Heart right ventricle (tissue), 16 donors: ENCODE results near the gene ARMH1. TPM values are rescaled to one million over a fixed set of nuclear protein-coding genes. Genes with fewer than 3 reads are reported as not detected.
A peak's percentile ranks its signal among the peaks of the same experiment; 100 is the strongest.

ENCODE experiments used
- ATAC-seq, 8 donors: fragments of 200-7000 bp; cut with Tn5 transposase; one replicate each; pipeline ENCODE4 v1.9.1; 2020; ENCODE audit warnings: mild to moderate bottlenecking in 8 of 8, moderate library complexity in 8 of 8, moderate number of reproducible peaks in 1 of 8
- DNase-seq, 2 donors: peaks; one replicate each; pipeline ENCODE4 v3.0.0-alpha.2; 2020
- H3K27ac ChIP-seq, 10 donors: fragments of 200-600 bp; sonication (generic) in 2 of 10; one replicate each; pipeline versions ENCODE4 v1.5.0 to v1.8.0; 2020 to 2022; ENCODE audit warnings: mild to moderate bottlenecking in 3 of 10
- H3K27me3 ChIP-seq, 7 donors: fragments of 200-600 bp; one replicate each; pipeline ENCODE4 v1.8.0; 2021 to 2022; ENCODE audit warnings: mild to moderate bottlenecking in 2 of 7
- H3K36me3 ChIP-seq, 9 donors: fragments of 200-600 bp; sonication (generic) in 1 of 9; one replicate each; pipeline versions ENCODE4 v1.5.0 to v1.8.0; 2020 to 2022; ENCODE audit warnings: mild to moderate bottlenecking in 2 of 9
- H3K4me1 ChIP-seq, 9 donors: fragments of 200-600 bp; sonication (generic) in 1 of 9; one replicate each; pipeline versions ENCODE4 v1.5.0 to v1.8.0; 2020 to 2022; ENCODE audit warnings: mild to moderate bottlenecking in 4 of 9
- H3K4me3 ChIP-seq, 10 donors: fragments of 200-600 bp; sonication (generic) in 2 of 10; one replicate each; pipeline versions ENCODE4 v1.5.0 to v1.8.0; 2020 to 2022; ENCODE audit warnings: mild to moderate bottlenecking in 7 of 10, moderate library complexity in 2 of 10
- H3K9me3 ChIP-seq, 11 donors: fragments of 200-600 bp in 10 of 11; sonication (generic) in 2 of 11; one replicate each; pipeline versions ENCODE4 v1.5.0 to v1.8.0; 2013 to 2022; ENCODE audit warnings: mild to moderate bottlenecking in 2 of 11, control low read depth in 1 of 11, moderate library complexity in 1 of 11
- WGBS, 2 donors: extraction: QIAGEN DNeasy Blood & Tissue Kit; methylation state at CpG; one replicate each; pipeline ENCODE4 v1.1.7; 2013; ENCODE audit warnings: inconsistent platforms in 1 of 2; 5-methylcytosine and 5-hydroxymethylcytosine counted together
- intact Hi-C, 10 donors: fragments of 100-400 bp; cut with DNase I; formaldehyde crosslinking; loops; one replicate each; pipeline versions ENCODE4 v1.11.1 to v1.14.2; 2022
- polyA plus RNA-seq, 2 donors: library from polyadenylated mRNA; stranded (reverse); fragments of 200-250 nt; gene quantifications; one replicate each; pipeline ENCODE4 v1.2.3, GENCODE V29; 2013
- total RNA-seq, 10 donors: library from RNA; stranded (reverse); fragmentation: NEBNext Ultra II Directional in 3 of 10; extraction: Animal tissue kit (Norgen Biotek cat#: 25700) in 3 of 10; gene quantifications; one replicate each; pipeline versions ENCODE4 v1.2.1 to v1.2.4, GENCODE V29; 2021 to 2023
- TF ChIP-seq, protein P1 (sequence below), 9 donors: fragments of 200-600 bp; sonication (generic) in 2 of 9; IDR thresholded peaks; one replicate each; pipeline versions ENCODE4 v1.5.0 to v1.8.0; 2021 to 2022; ENCODE audit warnings: antibody characterized with exemption in 9 of 9, mild to moderate bottlenecking in 5 of 9, moderate library complexity in 1 of 9
- donor health status: Arrhythmogenic right ventricular cardiomyopathy.
- donor health status: ischemic (EF 13 %, LVEDD 7.1; RV severe dilation, severe dysfunction).
- donor health status: healthy with polysubstance abuse.
- donor health status: DM: no; HTN: yes; CAD: no.
- donor health status: DM: no; HTN: no; CAD: no.
- donor health status: ischemic (EF 25% LVEDD 6.9; RV normal size, moderate dysfunction).
- donor health status: ischemic (EF 25% LVEDD 5.7; RV mildly dilated, moderate dysfunction).
- donor health status: healthy.
- donor health status: DM: yes; HTN: yes; CAD: no.
- donor health status: Ischemic cardiomyopathy.
- donor health status: ischemic (EF 35%, LVEDD 5.7; RV mildly dilated, moderate dysfunction).
- donor health status: nonischemic (EF 11% LVEDD 7.7; RV severe dilation, severe dysfunction).
- donor health status: DM: yes; HTN: yes; CAD: no.
- donor health status: PGD.
- donor health status: ischemic (EF 29% LVEDD 5.4; RV normal size, mild dysfunction).
- donor health status: nonischemic (EF 23%, LVEDD 6.1; RV moderate dilation, normal function).

The ARMH1 gene
- total and polyA plus RNA-seq, 12 donors, result 0.62 to 3.3 (median 1.1) TPM; not detected in 5

- peaks cover 0 to 34% (median 25%) of the 10 kb centered on the region in 9 donors for H3K4me1 ChIP-seq
- ATAC-seq (no peak), DNase-seq (no peak)
- H3K27me3 ChIP-seq, result no peaks in the 10 kb centered on the region
- intact Hi-C loops, result loop anchor here in 1 of 10 donors (5.0 to 10.0 kb wide), 2 partner anchors 42 to 415 kb away; partner anchors contain the start of genes ARMH1, DMAP1 and TMEM53
- 94 to 96% methylated on average over 2 of the region's 2 CpGs for WGBS, 2 donors
- H3K27ac ChIP-seq, result no peak overlapping the region
- no peak overlapping the region for H3K4me3 ChIP-seq
- TF ChIP-seq, protein P1, sequence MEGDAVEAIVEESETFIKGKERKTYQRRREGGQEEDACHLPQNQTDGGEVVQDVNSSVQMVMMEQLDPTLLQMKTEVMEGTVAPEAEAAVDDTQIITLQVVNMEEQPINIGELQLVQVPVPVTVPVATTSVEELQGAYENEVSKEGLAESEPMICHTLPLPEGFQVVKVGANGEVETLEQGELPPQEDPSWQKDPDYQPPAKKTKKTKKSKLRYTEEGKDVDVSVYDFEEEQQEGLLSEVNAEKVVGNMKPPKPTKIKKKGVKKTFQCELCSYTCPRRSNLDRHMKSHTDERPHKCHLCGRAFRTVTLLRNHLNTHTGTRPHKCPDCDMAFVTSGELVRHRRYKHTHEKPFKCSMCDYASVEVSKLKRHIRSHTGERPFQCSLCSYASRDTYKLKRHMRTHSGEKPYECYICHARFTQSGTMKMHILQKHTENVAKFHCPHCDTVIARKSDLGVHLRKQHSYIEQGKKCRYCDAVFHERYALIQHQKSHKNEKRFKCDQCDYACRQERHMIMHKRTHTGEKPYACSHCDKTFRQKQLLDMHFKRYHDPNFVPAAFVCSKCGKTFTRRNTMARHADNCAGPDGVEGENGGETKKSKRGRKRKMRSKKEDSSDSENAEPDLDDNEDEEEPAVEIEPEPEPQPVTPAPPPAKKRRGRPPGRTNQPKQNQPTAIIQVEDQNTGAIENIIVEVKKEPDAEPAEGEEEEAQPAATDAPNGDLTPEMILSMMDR (IDR thresholded peaks at IDR 0.05), result no peak
- H3K9me3 ChIP-seq, result no peaks in the 10 kb centered on the region
- peaks cover 0 to 22% (median 4%) of the 10 kb centered on the region in 9 donors for H3K36me3 ChIP-seq
Observed at GRCh38 chr1:44630116-44630515, 44.4 kb upstream of the ARMH1 start.

GRCh38 chr1:44631333-44631646 lies 43.2 kb upstream of the ARMH1 start:
- no peak for DNase-seq
- peaks cover 0 to 34% (median 12%) of the 10 kb centered on the region in 9 donors for H3K36me3 ChIP-seq

DNA sequence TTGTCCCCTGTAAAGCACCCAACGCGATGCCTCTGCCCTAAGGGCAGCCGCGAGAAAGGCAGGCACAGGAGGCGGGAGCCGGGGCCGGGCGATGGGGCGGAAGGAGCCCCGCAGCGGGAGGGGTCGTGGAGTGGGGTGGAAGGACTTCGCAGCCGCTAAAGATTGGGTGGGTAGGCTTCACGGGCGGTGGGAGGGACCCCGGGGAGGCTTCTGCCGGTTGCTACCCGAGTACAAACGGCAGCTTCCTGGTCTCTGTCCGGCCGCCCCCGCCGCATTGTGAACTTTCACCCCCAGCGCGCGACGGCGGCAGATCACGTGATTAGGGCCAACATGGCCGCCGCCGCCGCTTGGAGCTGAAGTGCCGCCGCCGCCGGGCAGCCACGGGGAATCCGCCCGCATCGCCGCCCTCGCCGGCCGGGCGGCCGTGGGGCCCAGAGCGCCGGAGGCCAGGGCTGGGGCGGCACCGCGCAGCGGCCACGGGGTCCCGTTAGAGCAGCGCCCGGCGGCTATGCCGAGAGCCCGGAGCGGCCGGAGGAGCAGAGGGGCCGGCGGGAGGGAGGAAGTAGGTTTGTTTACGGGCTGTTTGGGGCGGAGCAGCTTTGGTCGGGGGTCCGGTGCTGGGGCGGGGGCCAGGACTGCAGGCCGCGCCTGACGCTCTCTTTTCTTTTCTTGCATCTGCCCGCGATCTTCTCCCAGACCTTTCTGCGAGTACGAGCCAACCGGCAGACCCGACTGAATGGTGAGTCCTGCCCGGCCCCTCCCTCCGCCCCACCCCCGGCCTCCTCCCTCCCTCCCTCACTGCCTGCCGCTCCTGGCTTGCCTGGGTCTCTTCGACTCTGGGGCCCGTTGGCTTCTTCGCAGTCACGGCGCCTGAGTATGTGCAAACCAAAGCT lies 42.6 kb upstream of the ARMH1 start:
- peaks cover 0 to 40% (median 18%) of the 10 kb centered on the region in 9 donors for H3K36me3 ChIP-seq
- TF ChIP-seq, protein P1 (IDR thresholded peaks at IDR 0.05), result no peak
- peaks cover 3 to 52% (median 34%) of the 10 kb centered on the region in 9 donors for H3K4me1 ChIP-seq
- WGBS, 2 donors, result 0 to 1% methylated on average over 72 to 88 of the region's 88 CpGs
- peak; percentile 82 to 94 (median 87) for ATAC-seq
- H3K27ac ChIP-seq, result peak overlapping the region; percentile 91 to 99 (median 97)
- intact Hi-C loops, result loop anchor here in 1 of 10 donors (5.0 to 10.0 kb wide), 2 partner anchors 40 to 417 kb away; partner anchors contain the start of genes ARMH1, DMAP1 and TMEM53
- H3K9me3 ChIP-seq, result no peaks in the 10 kb centered on the region
- DNase-seq, result peak; percentile 92 to 93
- peak overlapping the region; percentile 65 to 90 (median 86) for H3K4me3 ChIP-seq
- no peaks in the 10 kb centered on the region for H3K27me3 ChIP-seq

More at GRCh38 chr1:44631333-44631646, 43.2 kb upstream of the ARMH1 start:
- H3K4me3 ChIP-seq, result peak overlapping the region; percentile 65 to 90 (median 86)
- TF ChIP-seq, protein P1 (IDR thresholded peaks at IDR 0.05), result no peak
- intact Hi-C loops, result loop anchor here in 1 of 10 donors (5.0 to 10.0 kb wide), 2 partner anchors 41 to 416 kb away; partner anchors contain the start of genes ARMH1, DMAP1 and TMEM53
- H3K4me1 ChIP-seq, result peaks cover 0 to 46% (median 28%) of the 10 kb centered on the region in 9 donors
- peak in 3 of 8 donors; percentile 34 to 51 (median 35) for ATAC-seq
- 10 to 12% methylated on average over 8 of the region's 8 CpGs for WGBS, 2 donors
- no peaks in the 10 kb centered on the region for H3K9me3 ChIP-seq
- no peaks in the 10 kb centered on the region for H3K27me3 ChIP-seq
- H3K27ac ChIP-seq, result peak overlapping the region; percentile 91 to 99 (median 97)

- 5 to 14% methylated on average over 9 of the region's 9 CpGs for WGBS, 2 donors
- peaks cover 0 to 47% (median 22%) of the 10 kb centered on the region in 9 donors for H3K36me3 ChIP-seq
- TF ChIP-seq, protein P1 (IDR thresholded peaks at IDR 0.05), result no peak
- peak overlapping the region; percentile 65 to 90 (median 86) for H3K4me3 ChIP-seq
- intact Hi-C loops, result loop anchor here in 1 of 10 donors (5.0 to 10.0 kb wide), 2 partner anchors 40 to 418 kb away; partner anchors contain the start of genes ARMH1, DMAP1 and TMEM53
- no peaks in the 10 kb centered on the region for H3K27me3 ChIP-seq
- DNase-seq (no peak), ATAC-seq (no peak)
- H3K9me3 ChIP-seq, result no peaks in the 10 kb centered on the region
- peaks cover 3 to 58% (median 34%) of the 10 kb centered on the region in 9 donors for H3K4me1 ChIP-seq
- peak overlapping the region; percentile 91 to 99 (median 97) for H3K27ac ChIP-seq
Observed at GRCh38 chr1:44632598-44632997, 41.9 kb upstream of the ARMH1 start.
